Stimulated activated CD4-positive, alpha-beta T cell treated with anti-CD3 and anti-CD28 coated beads, Interleukin-4, amount 100 ng/mL, for 48 hours (primary cell): Measurements from ENCODE around the gene CCDC50.

ENCODE experiments used
- DNase-seq, 2 donors: peaks; one replicate each; pipeline ENCODE4 v3.0.0-alpha.2; 2020; ENCODE audit warnings: low read depth in 2 of 2

The CCDC50 gene

DNA sequence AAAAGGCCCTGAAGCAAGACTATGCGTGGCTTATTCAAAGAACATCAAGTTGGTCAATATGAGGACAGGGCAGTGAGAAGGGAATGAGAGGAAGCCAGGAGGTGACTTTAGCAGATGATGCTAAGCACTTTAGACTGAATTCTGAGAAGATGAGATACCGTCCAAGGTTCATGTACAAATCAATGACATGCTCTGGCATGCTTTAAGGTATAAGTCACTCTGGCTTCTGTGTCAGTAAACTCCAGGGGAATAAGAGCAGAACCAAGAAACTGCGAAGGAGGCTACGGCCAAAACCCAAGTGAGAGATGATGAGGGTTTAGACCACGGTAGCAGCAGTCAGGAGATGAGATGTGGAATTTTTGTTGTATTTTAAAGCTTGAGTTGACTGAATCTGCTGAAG lies 8.9 kb upstream of the CCDC50 start:
- DNase-seq: no peak

DNA sequence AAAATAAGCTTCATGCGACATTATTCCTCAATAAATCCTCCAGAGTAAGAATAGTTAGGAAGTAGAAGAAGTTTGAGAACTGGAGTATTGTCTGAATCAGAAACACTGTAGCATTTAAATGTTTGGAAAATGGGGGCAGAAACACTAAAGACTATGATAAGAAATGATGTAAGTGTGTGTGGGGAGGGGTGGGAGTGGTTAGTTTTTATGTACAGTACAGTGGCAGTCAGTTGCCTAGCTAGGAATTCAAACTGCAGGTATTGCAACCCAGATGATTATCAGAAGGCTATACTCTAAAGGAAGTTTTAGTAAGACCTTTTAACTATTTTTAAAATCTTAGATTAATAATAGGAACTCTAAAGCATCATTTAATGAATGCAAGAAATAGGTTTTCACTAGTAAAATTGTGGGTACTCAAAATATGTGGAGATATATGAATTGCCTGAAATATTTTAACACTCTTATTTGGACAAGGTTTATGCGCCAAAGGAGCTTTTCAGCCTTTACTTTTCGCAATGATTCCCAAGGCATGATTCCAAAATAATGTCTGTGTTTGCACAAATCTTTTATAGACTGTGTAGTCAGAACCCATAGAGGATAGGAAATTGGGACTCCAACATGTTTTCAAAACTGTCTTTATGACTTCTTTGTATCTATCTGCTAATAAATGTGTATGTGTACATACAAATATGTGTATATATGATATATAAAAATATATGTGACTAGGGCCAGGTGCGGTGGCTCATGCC lies 8.0 kb upstream of the CCDC50 start:
- DNase-seq: no peak

DNA sequence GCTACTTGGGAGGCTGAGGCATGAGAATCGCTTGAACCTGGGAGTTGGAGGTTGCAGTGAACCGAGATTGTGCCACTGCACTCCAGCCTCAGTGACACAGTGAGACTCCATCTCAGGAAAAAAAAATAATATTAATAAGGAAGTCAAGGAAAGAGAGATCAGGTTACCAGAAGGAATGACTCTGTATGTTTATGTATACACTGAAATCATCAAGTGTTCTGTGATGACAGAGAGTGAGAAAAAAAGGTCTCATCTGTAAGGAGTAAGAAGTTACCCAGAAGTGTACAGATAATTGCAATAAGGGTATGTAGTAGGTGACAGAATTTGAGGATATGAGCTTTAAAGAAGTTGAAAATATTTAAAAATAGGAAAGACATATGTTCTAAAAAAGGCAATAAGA lies 4.3 kb upstream of the CCDC50 start:
- DNase-seq: no peak

DNA sequence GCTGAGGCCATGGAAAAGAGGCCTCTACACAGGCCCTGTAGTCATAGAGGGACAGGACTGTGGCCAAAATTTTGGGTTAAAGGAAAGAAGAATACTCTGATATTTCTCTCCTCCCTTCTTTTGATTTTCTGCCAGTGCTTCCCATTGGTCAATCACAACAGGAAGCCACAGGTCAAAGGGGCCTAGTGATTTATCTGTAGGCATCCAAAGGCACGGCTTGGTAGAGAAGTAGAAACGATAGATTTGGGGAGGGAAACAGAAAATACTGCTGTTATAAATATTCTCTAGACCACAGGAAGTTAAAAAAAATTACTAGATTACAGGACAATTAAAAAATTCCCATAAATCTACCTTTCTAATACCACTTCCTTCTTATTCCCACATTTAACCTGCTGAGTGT lies 1.7 kb upstream of the CCDC50 start:
- DNase-seq: no peak

DNA sequence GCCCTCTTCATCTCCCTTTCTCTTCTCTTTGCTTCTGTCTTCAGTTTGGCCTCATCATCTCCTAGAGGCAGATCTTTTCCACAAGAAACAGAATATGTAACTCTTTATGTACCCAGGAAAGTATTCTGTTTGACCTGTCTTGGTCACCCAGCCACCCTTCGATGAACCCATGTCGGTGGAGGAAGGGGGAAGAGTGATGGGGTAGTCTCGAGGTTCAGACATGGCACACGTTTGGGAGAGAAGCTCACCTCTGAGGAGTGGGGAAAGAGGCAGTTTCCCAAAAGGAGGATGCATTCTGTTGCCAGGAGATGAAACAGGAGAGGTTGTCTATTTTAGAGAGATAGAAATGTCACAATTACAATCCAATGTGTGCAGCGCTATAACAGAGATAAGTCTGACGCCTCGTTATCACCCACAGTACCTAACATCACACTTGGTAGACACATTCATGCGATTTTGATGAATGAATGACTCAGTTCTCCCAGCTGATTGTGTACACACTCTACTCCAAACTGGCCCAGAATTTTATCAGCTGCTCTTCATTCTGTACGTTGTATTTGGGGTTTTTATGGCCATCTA lies 722 bp upstream of the CCDC50 start:
- no peak for DNase-seq

DNA sequence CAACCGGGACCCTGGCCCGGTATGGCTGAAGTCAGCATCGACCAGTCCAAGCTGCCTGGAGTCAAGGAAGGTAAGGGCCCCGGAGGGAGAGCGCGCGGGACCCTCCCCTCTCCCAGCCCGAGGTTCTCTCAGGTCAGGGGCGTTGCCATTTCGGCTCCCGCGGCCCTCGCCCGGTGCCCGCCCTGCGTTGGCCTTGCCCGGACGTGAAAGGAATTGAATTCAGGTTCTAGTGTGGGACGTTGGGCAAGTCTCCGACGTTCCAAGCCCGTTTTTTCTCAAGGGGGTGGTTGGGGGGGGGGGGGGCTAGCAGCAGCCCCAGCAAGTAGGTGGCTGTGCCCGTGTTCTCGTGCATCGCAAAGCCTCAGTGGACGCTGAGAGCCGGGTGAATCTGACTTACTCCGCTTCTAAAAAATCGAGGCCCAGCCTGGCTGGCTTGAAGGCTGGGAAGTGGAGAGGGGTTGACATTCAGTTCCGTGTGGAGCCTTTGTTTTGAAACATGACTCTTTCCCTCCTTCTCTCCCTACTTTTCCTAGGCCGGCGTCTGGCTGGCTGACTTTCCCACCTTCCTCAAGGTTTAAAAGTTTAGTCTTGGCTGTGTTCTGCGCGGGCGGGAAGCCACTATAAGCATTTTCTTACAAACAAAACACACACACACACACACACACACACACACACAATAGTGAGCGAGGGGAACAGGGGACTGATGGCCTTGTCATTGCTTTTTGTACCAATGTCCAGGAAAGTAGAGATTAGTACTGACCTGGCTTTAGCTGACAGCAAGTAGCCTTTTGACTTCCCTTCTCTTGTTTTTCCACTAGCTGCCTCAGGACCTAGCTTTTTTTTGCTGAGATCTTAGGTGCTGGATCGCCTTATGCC lies 698 bp downstream of the CCDC50 start, which contains the start of gene UTS2B:
Gene UTS2B (minus strand): TSS at position 873 of the 876 bp plus-strand sequence. CDS start 48,337 bp downstream, outside the sequence.
- peak in 1 of 2 donors; percentile 1 for DNase-seq

DNA sequence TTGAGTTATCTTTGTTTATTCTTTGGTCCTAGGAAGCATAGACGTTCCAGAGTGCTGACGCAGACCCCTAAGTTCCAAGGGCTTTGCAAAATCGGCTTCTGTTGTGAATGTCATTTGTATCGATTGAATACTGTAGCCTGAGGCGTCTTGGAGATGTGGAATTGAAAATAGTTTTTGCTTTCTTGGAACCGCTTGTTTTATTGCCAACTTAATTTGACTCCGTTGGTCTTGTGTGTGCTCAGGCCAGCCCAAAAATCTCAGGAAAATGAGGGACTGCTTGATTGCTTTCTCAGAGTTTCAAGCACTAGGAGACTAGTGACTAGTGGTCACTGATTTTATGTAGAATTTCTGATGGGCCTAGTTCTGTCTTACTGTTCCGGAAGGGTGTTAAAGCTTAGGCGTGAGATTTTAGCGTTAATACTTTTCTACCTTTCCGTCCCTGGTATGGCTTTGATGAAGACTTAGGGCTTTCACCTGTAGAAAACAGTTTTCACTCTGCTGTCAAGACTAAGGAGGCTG lies 1.4 kb downstream of the CCDC50 start:
- no peak for DNase-seq

DNA sequence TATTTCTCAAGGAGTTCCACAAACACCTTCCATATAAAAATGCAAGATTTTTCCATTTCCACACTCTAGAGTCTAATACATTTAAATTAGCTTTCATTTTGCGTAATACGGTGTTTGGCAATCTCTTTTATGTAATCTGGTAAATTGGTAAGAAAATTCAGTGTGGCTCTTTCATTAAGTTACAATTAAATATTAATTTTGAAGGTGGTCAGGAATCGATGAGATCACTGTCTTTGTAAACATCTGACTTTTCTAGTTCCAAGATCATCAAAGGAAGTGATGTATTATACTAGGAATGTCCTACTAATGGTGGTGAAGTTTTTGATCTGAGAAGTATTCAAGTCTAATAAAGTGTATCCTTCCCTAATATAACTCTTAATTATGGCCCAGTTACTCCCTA lies 2.2 kb downstream of the CCDC50 start:
- DNase-seq: no peak

DNA sequence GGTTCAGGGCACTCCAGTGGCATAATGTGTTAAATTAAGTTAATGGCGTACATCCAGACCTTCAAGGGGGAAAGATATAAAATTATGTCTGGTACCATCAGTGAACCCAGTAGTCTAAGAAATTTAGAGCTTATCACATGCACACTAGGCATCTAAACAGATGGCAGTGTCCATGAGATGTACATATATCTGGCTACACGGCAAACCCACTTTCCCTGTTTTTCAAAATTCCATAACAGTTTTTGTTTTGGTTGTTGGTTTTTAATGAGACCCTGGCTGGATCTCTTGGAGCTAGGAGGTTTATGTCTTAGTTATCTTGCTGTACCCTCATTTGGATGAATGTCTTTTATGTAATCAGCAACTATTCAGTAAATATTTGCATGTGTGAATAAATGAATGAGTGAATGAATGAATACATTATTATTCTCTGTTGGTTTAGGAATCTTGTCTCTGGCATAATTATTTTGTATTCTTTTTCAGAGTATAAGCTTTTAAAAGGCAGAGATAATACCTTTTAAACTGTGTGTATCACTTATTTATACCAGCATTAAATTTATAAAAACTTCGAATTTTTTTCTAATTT lies 4.2 kb downstream of the CCDC50 start:
- no peak for DNase-seq

DNA sequence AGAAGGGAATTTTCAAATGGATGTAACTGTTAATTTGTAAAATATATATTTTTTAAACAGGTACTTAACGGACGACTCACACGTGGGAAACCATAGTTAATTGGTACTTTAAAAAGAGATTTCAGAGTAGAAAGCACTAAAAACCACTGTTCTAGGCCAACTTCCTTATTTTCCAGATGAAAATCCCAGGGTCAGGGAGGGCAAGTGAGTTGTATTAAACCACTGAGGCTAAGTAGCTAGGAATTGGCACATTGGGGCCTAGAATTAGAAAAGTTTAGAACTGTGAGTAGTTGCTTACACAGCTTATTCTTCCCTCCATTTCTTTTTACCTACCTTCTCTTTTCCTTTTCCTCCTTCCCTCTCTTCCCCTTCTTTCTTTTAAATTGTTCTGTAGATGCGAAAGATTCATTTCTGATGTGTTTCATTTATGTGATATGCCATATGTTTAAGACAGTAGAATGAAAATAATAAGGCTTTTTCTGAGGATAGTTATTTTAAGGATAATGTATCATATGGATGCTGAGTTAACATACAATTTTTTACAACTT lies 5.2 kb downstream of the CCDC50 start:
- no peak for DNase-seq

DNA sequence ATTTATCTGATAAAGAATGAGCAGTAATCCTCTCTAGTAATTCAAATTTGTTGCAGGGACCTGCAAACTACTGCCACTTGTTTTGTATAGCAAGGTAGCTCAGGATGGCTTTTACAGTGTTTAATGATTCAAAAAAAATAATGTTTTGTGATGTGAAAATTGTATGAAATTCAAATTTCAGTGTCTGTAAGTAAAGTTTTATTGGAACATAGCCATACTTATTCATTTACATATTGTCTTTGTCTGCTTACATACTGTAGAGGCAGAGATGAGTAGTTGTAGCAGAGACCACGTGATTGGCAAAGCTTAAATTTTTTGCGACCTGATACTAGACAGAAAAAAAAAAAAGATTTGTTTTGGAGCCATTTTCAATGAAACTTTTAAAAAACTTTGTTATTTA lies 7.6 kb downstream of the CCDC50 start:
- DNase-seq: no peak

DNA sequence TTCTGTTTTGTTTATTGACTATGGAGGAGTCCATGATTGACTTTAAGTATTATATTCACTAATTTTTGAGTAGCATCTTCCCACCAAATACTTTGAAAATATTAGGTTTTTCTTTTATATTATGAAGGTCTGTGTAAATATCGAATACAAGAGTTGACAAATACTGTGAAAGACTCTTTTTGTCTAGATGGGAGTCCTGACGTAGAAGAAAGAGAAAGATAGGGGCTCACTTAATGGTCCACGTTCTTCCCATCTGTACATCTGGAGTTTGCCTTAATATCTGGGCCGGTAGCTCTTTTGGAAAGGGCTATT lies 8.9 kb downstream of the CCDC50 start:
- DNase-seq: no peak

DNA sequence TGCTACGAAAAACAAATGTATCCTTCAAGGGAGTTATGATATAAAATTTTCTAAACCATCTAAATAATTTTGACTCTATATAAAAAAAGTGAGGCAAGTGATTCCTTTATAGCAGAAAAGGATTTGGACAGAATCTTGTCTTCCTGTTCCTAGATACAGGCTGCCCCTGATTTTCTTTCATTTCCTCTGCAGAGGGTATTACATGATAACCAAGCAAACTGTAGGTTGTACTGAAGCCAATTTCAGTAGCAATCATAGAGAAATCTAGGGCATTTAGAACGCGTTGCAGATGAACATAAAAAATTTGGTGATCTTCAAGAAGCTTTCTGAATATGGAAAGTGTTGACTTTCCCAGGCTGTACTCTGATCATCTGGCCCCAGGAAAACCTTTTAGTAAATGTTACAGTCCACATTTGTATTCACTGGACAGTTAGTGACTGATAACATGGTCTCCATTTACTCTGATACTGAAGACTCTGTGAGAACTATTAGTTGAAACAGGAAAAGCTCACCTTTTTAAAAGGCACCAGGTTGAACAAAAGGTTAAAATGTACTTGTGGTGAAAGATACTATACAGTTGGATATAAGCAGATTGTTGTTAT lies 10.2 kb downstream of the CCDC50 start:
- DNase-seq: no peak

DNA sequence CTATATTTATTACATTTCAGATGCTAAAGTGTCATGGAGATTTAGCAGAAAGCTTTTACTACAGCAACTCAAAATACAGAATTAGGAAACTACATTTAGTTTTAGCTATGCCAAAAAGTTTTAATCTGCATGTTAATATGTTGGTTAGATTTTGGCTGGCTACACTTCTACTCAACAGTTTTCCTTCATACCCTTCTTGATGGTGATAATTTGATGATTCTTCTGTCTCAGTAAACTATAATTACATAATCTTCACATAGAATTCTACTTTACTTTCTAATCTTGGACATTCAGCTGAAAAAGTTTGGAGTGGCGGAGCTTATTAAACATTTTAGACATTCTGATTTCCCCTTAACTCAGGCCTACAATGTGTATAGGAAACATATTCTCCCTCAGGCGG lies 11.2 kb downstream of the CCDC50 start:
- no peak for DNase-seq

DNA sequence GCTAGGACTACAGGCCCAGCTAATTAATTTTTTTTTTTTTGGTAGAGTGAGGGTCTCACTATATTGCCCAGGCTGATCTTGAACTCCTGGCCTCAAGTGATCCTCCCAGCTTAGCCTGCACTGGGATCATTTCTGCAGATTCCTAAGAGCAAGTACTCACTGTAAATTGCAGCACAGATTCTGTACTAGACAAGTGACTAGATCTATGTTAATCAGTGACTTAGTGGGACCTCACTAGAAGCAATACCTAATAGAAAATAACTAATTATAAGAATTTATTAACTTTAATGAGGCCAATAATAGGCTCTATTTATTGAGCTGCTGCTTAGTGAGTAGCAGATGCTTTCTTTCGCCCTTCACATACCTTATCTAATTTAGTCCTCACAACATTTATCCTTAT lies 11.8 kb downstream of the CCDC50 start:
- no peak for DNase-seq

DNA sequence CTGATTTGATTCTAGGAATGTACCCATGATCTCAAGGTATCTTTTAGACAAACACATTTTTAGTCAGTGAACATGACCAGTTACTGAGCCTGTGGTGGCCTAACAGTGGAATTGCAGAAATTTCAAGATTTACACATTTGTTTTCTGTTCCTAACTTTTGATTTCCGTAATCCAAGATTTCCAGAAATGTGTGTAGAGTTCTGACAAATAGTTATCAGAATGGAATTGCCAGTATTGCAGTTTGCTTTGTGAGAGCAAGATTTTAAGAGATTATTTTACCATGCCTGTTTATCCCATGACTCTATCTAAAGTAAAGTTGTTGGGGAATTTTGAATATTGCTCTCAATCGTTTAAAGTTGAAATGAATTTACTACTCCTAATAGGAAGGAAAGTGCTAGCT lies 12.8 kb downstream of the CCDC50 start:
- DNase-seq: no peak

DNA sequence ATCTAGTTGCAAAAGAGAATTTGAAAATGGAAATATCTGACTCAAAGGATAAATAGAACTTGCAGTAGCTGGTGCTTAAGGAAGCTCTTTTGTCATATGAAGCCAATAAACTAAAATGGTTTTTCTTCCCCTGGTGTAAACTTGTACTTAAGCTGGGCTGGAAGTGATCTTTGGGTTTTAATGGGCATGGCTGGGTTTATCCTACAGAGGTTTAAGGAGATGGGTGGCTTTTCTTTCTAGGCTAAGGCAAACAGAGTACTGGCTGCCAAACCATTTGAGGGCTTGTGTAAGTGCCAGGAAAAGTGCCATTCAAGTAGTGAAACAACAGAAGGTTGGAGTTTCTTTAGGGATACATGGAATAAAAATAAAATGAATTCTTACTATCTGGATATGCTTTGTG lies 13.2 kb downstream of the CCDC50 start:
- DNase-seq: no peak

DNA sequence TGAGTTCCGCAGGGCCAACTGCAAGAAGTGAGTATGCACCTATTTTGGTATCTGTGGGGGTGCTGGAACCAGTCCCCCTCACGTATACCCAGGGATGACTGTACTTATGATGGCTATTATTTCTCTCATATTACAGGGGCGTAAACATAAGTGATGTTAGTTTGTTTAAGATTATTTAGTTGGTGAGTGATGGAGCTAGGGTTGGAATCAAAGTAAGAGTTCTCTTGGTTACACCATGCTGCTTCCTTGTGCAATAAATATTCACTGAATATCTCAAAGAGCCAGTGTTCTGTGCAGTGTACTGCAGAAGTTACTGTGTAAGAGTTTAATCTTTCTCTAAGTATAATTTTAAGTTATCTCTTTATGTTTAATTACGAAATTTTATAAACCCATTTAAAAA lies 13.9 kb downstream of the CCDC50 start:
- no peak for DNase-seq

DNA sequence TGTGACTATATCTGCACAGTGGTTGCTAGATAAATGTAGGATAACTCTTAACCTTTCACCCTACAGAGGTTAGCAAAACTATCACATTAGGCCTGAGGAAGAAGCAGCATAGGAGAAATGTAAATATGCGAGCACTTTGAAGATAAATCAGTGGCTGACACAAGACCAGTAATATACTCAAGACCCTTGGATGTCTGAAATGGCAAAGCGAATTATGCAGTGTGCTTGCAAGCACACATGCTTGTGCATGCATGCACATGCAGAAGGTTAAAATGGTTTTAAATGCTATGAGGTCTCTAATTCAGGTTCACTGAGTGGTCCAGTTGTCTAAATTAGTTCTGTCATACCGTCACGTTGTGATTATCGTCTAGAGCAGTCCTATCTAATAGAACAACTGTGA lies 14.7 kb downstream of the CCDC50 start:
- no peak for DNase-seq

DNA sequence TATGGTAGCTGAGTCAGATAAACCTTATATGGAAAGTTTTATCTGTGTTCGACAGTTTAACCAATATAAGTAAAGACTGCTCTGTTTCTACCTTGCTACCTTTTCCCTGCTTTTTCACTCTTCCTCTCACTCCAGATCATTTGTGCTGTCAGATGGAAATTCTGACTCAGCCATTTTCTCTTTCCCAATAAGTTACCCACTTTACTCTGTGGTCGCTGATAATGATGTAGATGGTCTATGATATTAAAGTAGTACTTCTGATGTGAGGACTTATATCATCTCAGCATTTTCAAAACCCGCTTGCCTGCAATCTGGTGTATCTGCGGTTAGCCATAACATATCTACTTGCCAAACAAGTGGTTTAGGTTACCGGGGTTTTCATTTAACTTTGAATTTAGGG lies 16.1 kb downstream of the CCDC50 start:
- DNase-seq: no peak

DNA sequence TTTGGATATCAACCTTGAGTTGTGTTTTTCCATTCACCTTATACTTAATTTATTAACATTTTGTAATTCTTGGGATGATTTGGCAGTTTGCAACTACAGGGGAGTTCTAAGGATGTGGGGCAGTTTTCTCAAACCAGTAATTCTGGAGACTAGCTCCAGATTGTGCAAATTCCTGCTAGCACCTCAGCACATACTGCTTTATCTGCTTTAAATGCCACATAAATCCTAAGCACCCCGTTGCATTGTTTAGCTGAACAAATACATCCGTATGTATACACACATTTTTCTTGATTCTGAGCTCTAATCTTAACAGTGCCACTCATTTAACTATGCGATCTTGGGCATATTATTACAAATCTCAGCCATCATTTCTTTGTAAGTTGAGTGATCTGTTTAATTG lies 18.0 kb downstream of the CCDC50 start:
- no peak for DNase-seq

DNA sequence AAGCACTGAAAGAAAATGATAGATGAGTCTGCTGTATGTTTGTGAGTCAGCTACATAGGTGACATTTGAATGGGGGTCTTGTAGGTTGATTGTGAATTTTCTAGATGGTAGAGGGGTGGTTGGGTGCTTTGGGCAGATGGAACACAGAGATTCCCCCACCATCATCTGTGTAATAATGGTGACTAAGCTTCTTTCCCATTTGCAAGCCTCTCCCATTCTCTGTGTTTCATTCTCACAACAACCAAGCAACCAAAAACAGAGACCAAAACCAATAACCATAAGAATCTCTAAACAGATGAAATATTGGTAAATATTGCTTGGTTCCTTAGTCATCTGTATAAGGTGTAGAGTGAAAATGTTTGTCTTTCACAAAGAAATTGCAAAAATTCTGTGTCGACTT lies 18.9 kb downstream of the CCDC50 start:
- DNase-seq: no peak
